NCI-H2227 (cell line): Measurements from ENCODE around the gene PRRT1.
"Not testable (repeated sequence)": the region's sequence is repeated elsewhere in the genome, so short reads cannot be mapped to it uniquely, and the experiment has no call there.

Source experiments
- DNase-seq: peaks from one replicate; lab custom pipeline; 2025; ENCODE audit not compliant: unreplicated experiment; lab: John Stamatoyannopoulos, UW

Gene PRRT1

GRCh38 chr6:32151863-32152768 is at the start of gene PRRT1:
Gene PRRT1 (minus strand): TSS chr6:32151939. CDS start chr6:32151827, 112 bp downstream.
- peak; percentile 53 for DNase-seq

GRCh38 chr6:32200711-32201475 is 49.2 kb upstream of the PRRT1 start:
- DNase-seq, result no peak

- no peak for DNase-seq
Measured at GRCh38 chr6:32198866-32199265, 47.1 kb upstream of the PRRT1 start.

- no peak for DNase-seq
Measured at GRCh38 chr6:32198345-32198696, 46.6 kb upstream of the PRRT1 start.

- peak; percentile 65 for DNase-seq
Measured at GRCh38 chr6:32196682-32197616, 45.2 kb upstream of the PRRT1 start.

- peak; percentile 97 for DNase-seq
Measured at GRCh38 chr6:32195902-32196681, 44.4 kb upstream of the PRRT1 start.

- peak; percentile 100 for DNase-seq
Measured at GRCh38 chr6:32195652-32195901, 43.8 kb upstream of the PRRT1 start.

GRCh38 chr6:32194825-32195651 is 43.3 kb upstream of the PRRT1 start:
- peak; percentile 65 for DNase-seq

- DNase-seq, result no peak
Measured at GRCh38 chr6:32194388-32194787, 42.6 kb upstream of the PRRT1 start.

- not testable (repeated sequence) for DNase-seq
Measured at GRCh38 chr6:32193096-32193495, 41.4 kb upstream of the PRRT1 start.

GRCh38 chr6:32192608-32193039 is 40.9 kb upstream of the PRRT1 start, which contains the start of gene GPSM3:
Gene GPSM3 (minus strand): TSS chr6:32192643. CDS start chr6:32192513, 130 bp downstream.
- DNase-seq, result no peak

GRCh38 chr6:32191696-32192607 is 40.2 kb upstream of the PRRT1 start:
- no peak for DNase-seq

- DNase-seq, result no peak
Measured at GRCh38 chr6:32190911-32191677, 39.4 kb upstream of the PRRT1 start.

GRCh38 chr6:32190054-32190851 is 38.5 kb upstream of the PRRT1 start, which contains the start of gene PBX2:
Gene PBX2 (minus strand): TSS chr6:32190202. CDS start chr6:32189915, 287 bp downstream.
- DNase-seq, result peak; percentile 78

GRCh38 chr6:32189742-32190053 is 38.0 kb upstream of the PRRT1 start:
- no peak for DNase-seq

- no peak for DNase-seq
Measured at GRCh38 chr6:32189069-32189741, 37.5 kb upstream of the PRRT1 start.
